Large intestine (tissue), 3 donors: ENCODE results near the gene GPRC5A. TPM values are rescaled to one million over a fixed set of nuclear protein-coding genes. Genes with fewer than 3 reads are reported as not detected.

Source experiments
- DNase-seq, 2 donors: peaks; one replicate each; pipeline versions ENCODE4 v3.0.0 to v3.0.0-alpha.2; 2013
- H3K27ac ChIP-seq: one replicate; pipeline ENCODE4 v1.5.1; 2013; ENCODE audit warnings: low read length
- H3K27me3 ChIP-seq: 2 replicates; pipeline ENCODE4 v1.6.1; 2013; ENCODE audit warnings: low read length; ENCODE audit not compliant: control insufficient read depth, insufficient read depth
- H3K36me3 ChIP-seq: 2 replicates; pipeline ENCODE4 v1.6.1; 2013; ENCODE audit warnings: low read length; ENCODE audit not compliant: control insufficient read depth, insufficient read depth
- H3K4me1 ChIP-seq: one replicate; pipeline ENCODE4 v1.6.1; 2013; ENCODE audit warnings: low read length; ENCODE audit not compliant: control insufficient read depth, insufficient read depth
- H3K4me3 ChIP-seq: one replicate; pipeline ENCODE4 v1.5.1; 2013; ENCODE audit warnings: low read length
- H3K9me3 ChIP-seq: one replicate; pipeline ENCODE4 v1.6.1; 2013; ENCODE audit warnings: mild to moderate bottlenecking, low read depth, low read length, moderate library complexity; ENCODE audit not compliant: control insufficient read depth
- WGBS: methylation state at CpG from one replicate; pipeline ENCODE4 v1.1.5; 2013; ENCODE audit warnings: low lambda C conversion rate; ENCODE audit not compliant: insufficient coverage; 5-methylcytosine and 5-hydroxymethylcytosine counted together
- polyA plus RNA-seq: library from polyadenylated mRNA; unstranded; fragments of 120-200 nt; gene quantifications from one replicate; pipeline ENCODE4 v1.2.1, GENCODE V29; 2013

Gene GPRC5A
- polyA plus RNA-seq, 1 donor = 19.4 TPM

DNA sequence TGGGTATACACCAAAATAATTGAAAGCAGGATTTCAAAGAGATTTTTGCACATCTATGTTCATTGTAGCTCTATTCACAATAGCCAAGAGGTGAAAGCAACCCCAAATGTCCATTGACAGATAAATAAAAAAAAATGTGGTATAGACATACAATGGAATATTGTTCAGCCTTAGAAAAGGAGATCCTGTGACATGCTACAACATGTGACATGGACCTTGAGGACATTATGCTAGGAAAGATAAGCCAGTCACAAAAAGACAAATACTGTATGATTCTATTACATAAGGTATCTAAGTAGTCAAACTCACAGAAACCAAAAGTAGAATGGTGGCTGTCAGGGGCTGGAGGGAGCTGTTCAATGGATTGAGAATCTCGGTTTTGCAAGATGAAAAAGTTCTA lies 48.5 kb downstream of the GPRC5A start:
- no peak overlapping the region for H3K4me3 ChIP-seq
- no peaks in the 10 kb centered on the region for H3K27me3 ChIP-seq
- no CpG with 5 or more reads among the region's 1 CpG for WGBS
- no peak for DNase-seq
- H3K4me1 ChIP-seq = no peaks in the 10 kb centered on the region
- no peak overlapping the region for H3K27ac ChIP-seq
- H3K36me3 ChIP-seq = peaks cover 4% of the 10 kb centered on the region
- no peaks in the 10 kb centered on the region for H3K9me3 ChIP-seq

- Histone ChIP-seq H3K27me3 (no peaks in the 10 kb centered on the region), H3K36me3 (peaks cover 4% of the 10 kb centered on the region), H3K9me3 (no peaks in the 10 kb centered on the region), H3K27ac (no peak overlapping the region), H3K4me3 (no peak overlapping the region), H3K4me1 (no peaks in the 10 kb centered on the region)
- DNase-seq = no peak
- no CpG with 5 or more reads among the region's 10 CpGs for WGBS
These were observed 50.3 kb downstream of the GPRC5A start for GRCh38 chr12:12941450-12942350.

GRCh38 chr12:12943586-12944260 lies 52.4 kb downstream of the GPRC5A start:
- Histone ChIP-seq H3K27ac (no peak overlapping the region), H3K9me3 (no peaks in the 10 kb centered on the region), H3K4me3 (no peak overlapping the region), H3K36me3 (no peaks in the 10 kb centered on the region), H3K4me1 (no peaks in the 10 kb centered on the region), H3K27me3 (no peaks in the 10 kb centered on the region)
- WGBS = 100% methylated on average over 1 of the region's 8 CpGs
- no peak for DNase-seq

DNA sequence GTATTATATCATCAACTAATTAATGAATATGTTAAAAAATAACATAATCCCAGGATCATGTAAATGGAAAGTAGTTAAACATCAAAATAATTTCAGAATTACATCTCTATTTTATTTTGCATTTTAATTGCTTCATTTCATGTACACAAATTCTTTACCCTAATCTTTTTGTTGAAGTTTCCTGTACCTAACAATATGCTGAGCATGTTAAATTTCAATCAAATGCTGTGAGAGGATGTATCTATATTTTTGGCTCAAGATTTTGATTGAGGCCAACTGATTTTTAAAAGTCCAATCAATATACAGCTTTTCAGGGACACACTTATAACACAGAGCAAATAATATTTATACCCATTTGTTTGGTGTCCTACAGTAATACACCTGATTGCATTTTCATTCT lies 54.2 kb downstream of the GPRC5A start:
- Histone ChIP-seq H3K27ac (no peak overlapping the region), H3K27me3 (no peaks in the 10 kb centered on the region), H3K4me3 (no peak overlapping the region), H3K4me1 (no peaks in the 10 kb centered on the region), H3K9me3 (no peaks in the 10 kb centered on the region), H3K36me3 (peaks cover 6% of the 10 kb centered on the region)
- DNase-seq = no peak

GRCh38 chr12:12946686-12947355 lies 55.5 kb downstream of the GPRC5A start:
- Histone ChIP-seq H3K4me3 (no peak overlapping the region), H3K9me3 (no peaks in the 10 kb centered on the region), H3K27me3 (no peaks in the 10 kb centered on the region), H3K36me3 (peaks cover 6% of the 10 kb centered on the region), H3K27ac (no peak overlapping the region), H3K4me1 (no peaks in the 10 kb centered on the region)
- WGBS = 60% methylated on average over 2 of the region's 7 CpGs
- no peak for DNase-seq

- no CpG with 5 or more reads among the region's 4 CpGs for WGBS
- Histone ChIP-seq H3K4me3 (no peak overlapping the region), H3K36me3 (peaks cover 6% of the 10 kb centered on the region), H3K4me1 (no peaks in the 10 kb centered on the region), H3K9me3 (no peaks in the 10 kb centered on the region), H3K27me3 (no peaks in the 10 kb centered on the region), H3K27ac (no peak overlapping the region)
- DNase-seq = no peak
These were observed 56.5 kb downstream of the GPRC5A start for GRCh38 chr12:12947902-12948301.

GRCh38 chr12:12951504-12951903 lies 60.1 kb downstream of the GPRC5A start:
- no peak overlapping the region for H3K27ac ChIP-seq
- peaks cover 7% of the 10 kb centered on the region for H3K4me1 ChIP-seq
- no peak overlapping the region for H3K4me3 ChIP-seq
- H3K9me3 ChIP-seq = no peaks in the 10 kb centered on the region
- DNase-seq = no peak
- no peaks in the 10 kb centered on the region for H3K27me3 ChIP-seq
- no CpG with 5 or more reads among the region's 1 CpG for WGBS
- peaks cover 6% of the 10 kb centered on the region for H3K36me3 ChIP-seq

DNA sequence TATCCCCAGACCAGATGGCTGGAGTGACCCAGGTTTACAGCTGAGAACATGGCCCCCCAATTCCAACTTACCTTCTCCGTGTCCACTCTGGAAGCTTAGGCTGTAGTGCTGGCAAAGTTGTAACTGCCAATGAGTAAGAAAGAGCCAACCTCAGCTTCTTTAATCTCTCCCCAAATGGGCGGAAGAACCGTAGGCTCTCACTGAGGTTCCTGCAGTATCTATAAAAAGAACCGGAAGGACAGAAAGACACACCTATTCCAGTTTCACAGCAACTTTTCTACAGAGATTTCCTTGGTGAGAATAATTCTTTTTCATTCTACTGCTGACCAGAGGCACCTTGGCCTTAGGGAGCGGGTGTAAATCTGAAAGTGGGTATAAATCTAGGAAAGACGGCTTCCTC lies 60.7 kb downstream of the GPRC5A start, which contains the start of gene GPRC5D:
Gene GPRC5D, minus strand, starts transcription at position 135 of the 400 bp plus-strand sequence. CDS start 1,786 bp downstream, outside the sequence.
- H3K36me3 ChIP-seq = peaks cover 6% of the 10 kb centered on the region
- DNase-seq = no peak
- H3K4me3 ChIP-seq = no peak within 1 kb of the TSS
- no peaks in the 10 kb centered on the region for H3K27me3 ChIP-seq
- peaks cover 7% of the 10 kb centered on the region for H3K4me1 ChIP-seq
- H3K27ac ChIP-seq = no peak within 1 kb of the TSS
- H3K9me3 ChIP-seq = no peaks in the 10 kb centered on the region
- 82% methylated on average over 2 of the region's 6 CpGs for WGBS

DNA sequence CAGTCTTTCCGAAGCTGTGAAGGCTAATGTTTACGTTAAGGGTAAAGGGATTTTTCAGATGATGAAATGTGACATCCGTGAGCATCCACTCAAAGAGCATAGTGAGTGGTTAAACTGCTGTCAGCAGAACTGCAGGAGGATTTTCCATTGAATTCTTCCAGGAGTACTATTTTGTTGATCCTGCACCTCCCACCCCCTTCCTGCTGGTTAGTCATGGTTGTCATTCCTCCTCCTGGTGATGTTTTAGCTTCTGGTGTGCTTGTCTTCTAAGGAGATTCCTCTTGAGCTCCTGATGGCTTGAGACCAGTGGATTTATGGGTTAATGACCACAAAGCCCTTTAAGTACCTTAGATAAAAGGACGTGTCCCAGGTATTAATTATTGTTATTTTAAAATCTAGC lies 63.0 kb downstream of the GPRC5A start:
- H3K27me3 ChIP-seq = no peaks in the 10 kb centered on the region
- no peaks in the 10 kb centered on the region for H3K9me3 ChIP-seq
- H3K4me3 ChIP-seq = no peak overlapping the region
- 50% methylated on average over 2 of the region's 4 CpGs for whole genome bisulfite sequencing
- H3K27ac ChIP-seq = no peak overlapping the region
- peaks cover 7% of the 10 kb centered on the region for H3K4me1 ChIP-seq
- no peak for DNase-seq
- H3K36me3 ChIP-seq = peaks cover 6% of the 10 kb centered on the region

GRCh38 chr12:12954878-12955625 lies 63.7 kb downstream of the GPRC5A start:
- DNase-seq = peak in 1 of 2 donors; percentile 39
- H3K4me1 ChIP-seq = peaks cover 7% of the 10 kb centered on the region
- H3K9me3 ChIP-seq = no peaks in the 10 kb centered on the region
- WGBS = no CpG with 5 or more reads among the region's 6 CpGs
- no peaks in the 10 kb centered on the region for H3K27me3 ChIP-seq
- no peak overlapping the region for H3K27ac ChIP-seq
- H3K4me3 ChIP-seq = no peak overlapping the region
- no peaks in the 10 kb centered on the region for H3K36me3 ChIP-seq
